Measurements from ENCODE around the gene SPRED3.

The SPRED3 gene

DNA sequence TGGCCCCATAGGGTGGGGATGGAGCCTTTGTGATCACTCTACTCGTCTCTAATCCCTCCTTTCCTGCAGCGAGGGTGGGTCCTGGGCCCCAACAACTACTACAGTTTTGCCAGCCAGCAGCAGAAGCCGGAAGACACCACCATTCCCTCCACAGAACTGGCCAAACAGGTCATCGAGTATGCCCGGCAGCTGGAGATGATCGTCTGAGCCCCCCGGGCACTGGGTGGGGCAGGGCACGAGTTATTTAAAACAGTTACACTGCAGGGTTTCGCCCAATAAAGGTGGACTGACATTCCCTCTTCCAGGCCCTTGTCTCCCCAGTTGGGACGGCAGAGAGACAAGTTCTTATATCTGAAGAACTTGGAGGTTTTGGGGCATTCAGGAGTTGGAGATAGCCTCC, 5.3 kb upstream of the SPRED3 start:
- TF ChIP-seq, protein P1, sequence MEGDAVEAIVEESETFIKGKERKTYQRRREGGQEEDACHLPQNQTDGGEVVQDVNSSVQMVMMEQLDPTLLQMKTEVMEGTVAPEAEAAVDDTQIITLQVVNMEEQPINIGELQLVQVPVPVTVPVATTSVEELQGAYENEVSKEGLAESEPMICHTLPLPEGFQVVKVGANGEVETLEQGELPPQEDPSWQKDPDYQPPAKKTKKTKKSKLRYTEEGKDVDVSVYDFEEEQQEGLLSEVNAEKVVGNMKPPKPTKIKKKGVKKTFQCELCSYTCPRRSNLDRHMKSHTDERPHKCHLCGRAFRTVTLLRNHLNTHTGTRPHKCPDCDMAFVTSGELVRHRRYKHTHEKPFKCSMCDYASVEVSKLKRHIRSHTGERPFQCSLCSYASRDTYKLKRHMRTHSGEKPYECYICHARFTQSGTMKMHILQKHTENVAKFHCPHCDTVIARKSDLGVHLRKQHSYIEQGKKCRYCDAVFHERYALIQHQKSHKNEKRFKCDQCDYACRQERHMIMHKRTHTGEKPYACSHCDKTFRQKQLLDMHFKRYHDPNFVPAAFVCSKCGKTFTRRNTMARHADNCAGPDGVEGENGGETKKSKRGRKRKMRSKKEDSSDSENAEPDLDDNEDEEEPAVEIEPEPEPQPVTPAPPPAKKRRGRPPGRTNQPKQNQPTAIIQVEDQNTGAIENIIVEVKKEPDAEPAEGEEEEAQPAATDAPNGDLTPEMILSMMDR (IDR thresholded peaks at IDR 0.05; ENCODE audit: poor library complexity, severe bottlenecking), result no peak
- H3K36me3 ChIP-seq (ENCODE audit: low read depth), result peaks cover 43% of the 10 kb centered on the region

DNA sequence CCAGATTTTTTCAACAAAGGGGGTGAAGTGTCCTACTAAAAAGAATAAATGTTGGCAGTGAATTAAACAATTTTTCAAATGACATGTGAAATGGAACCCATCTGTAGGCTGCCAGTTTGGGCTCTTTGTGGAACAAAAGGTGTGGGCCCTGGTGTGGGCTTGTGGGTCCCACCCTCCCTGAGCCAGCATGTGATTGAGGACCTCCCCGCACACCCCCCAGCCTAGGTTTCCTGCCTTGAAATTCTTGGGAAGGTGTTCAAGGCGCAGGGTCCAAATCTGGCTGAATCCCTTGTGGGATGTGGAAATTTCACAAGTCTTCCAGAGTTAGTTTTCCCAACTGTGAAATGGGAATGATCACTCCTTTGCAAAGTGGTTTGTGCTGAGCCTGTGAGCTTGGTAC, 4.8 kb upstream of the SPRED3 start:
- H3K27me3 ChIP-seq (ENCODE audit: insufficient read depth, poor library complexity, severe bottlenecking), result no peaks in the 10 kb centered on the region
- peaks cover 39% of the 10 kb centered on the region for H3K36me3 ChIP-seq (ENCODE audit: low read depth)
- ATAC-seq (ENCODE audit: low read depth) (no peak), DNase-seq (ENCODE audit: low spot score) (no peak)
- TF ChIP-seq, protein P1 (IDR thresholded peaks at IDR 0.05; ENCODE audit: poor library complexity, severe bottlenecking), result no peak
- H3K4me3 ChIP-seq (ENCODE audit: severe bottlenecking), result no peak overlapping the region
- H3K4me1 ChIP-seq (ENCODE audit: insufficient read depth, poor library complexity, severe bottlenecking), result no peaks in the 10 kb centered on the region
- H3K9me3 ChIP-seq (ENCODE audit: severe bottlenecking), result no peaks in the 10 kb centered on the region
- no peak overlapping the region for H3K27ac ChIP-seq (ENCODE audit: poor library complexity, severe bottlenecking)

More for the DNA sequence above, 5.3 kb upstream of the SPRED3 start:
- Histone ChIP-seq H3K9me3 (ENCODE audit: severe bottlenecking) (no peaks in the 10 kb centered on the region), H3K4me1 (ENCODE audit: insufficient read depth, poor library complexity, severe bottlenecking) (no peaks in the 10 kb centered on the region), H3K27me3 (ENCODE audit: insufficient read depth, poor library complexity, severe bottlenecking) (no peaks in the 10 kb centered on the region), H3K4me3 (ENCODE audit: severe bottlenecking) (no peak overlapping the region), H3K27ac (ENCODE audit: poor library complexity, severe bottlenecking) (no peak overlapping the region)
- DNase-seq (ENCODE audit: low spot score) (no peak), ATAC-seq (ENCODE audit: low read depth) (no peak)

DNA sequence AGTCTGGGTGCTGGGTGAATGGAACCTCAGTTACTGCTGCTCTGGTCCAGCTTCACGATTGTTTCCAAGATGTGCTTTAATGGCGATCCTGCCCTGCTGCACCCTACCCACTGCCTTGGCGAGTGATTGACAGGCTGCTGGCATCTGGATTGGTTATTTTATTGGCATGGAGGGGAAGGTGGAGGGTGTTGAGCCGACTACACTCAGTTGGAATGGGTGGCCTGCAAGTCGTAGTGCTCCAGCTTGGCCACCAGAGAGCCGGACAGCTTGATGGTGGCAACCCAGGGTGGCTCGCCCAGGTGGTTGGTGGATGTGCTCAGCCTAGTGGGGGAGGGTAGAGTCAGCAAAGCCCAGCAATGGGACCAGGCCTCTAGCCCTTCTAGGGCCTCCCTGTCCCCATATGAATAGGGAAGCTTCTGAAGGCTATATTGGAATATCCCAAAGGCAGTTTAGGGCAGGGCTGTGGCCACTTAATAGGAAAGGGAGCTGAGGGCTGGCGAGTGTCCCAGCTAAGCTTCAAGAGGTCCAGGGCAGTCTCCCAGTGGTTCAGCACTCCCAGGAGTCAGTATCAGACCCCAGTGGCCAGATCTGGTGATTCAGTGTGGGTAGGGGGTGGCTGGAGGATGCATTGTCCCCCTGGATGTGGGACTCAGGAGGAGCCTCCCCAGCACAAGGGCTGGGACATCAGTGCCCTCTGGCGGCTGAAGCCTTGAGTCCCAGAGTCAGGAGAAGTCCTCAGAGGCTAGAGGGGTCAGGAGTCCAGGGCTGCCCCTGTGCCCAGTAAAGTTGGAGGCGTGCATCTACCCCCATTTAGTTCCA, 4.1 kb upstream of the SPRED3 start:
- DNase-seq (ENCODE audit: low spot score), result no peak
- no peak overlapping the region for H3K4me3 ChIP-seq (ENCODE audit: severe bottlenecking)
- H3K9me3 ChIP-seq (ENCODE audit: severe bottlenecking), result no peaks in the 10 kb centered on the region
- H3K4me1 ChIP-seq (ENCODE audit: insufficient read depth, poor library complexity, severe bottlenecking), result no peaks in the 10 kb centered on the region
- H3K27me3 ChIP-seq (ENCODE audit: insufficient read depth, poor library complexity, severe bottlenecking), result no peaks in the 10 kb centered on the region
- TF ChIP-seq, protein P1 (IDR thresholded peaks at IDR 0.05; ENCODE audit: poor library complexity, severe bottlenecking), result peak; percentile 22
- no peak overlapping the region for H3K27ac ChIP-seq (ENCODE audit: poor library complexity, severe bottlenecking)
- no peak for ATAC-seq (ENCODE audit: low read depth)
- peaks cover 32% of the 10 kb centered on the region for H3K36me3 ChIP-seq (ENCODE audit: low read depth)

DNA sequence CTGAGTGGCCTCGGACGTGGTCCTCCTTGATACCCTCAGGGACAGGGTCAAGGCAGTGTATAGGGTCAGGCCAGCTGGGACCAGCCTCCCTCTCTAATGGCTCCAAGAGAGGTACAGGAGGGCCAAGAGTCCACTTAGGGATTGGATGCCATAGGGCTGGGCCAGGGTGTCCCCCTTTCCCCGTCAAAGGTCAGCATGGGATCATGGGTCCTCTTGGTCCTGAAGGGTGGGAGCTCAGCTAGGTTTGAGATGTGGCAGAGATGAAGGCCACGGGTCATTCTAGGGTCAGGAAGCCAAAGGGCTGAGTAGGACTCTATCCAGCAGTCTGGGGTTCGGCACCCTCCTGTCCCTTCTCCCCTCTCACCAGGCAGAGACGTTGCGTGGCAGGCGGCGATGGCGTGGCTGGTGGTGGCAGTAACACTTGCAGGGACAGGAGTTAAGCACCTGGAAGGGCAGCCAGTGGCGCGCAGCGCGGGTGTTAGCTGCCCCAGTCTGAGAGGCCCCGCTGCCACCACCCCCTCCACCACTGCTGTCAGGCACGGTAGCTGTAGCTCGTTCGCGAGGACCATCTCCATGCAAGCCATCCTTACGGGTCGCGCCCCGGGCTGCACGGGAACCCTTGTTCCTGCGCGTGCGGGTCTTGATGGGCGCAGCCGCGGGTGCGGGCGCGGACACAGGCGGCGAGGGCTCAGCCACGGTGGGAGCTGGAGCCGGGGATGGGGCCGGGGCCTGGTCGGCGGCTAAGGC, 3.3 kb upstream of the SPRED3 start:
- Histone ChIP-seq H3K9me3 (ENCODE audit: severe bottlenecking) (no peaks in the 10 kb centered on the region), H3K4me3 (ENCODE audit: severe bottlenecking) (no peak overlapping the region), H3K4me1 (ENCODE audit: insufficient read depth, poor library complexity, severe bottlenecking) (no peaks in the 10 kb centered on the region), H3K27me3 (ENCODE audit: insufficient read depth, poor library complexity, severe bottlenecking) (no peaks in the 10 kb centered on the region), H3K36me3 (ENCODE audit: low read depth) (peaks cover 24% of the 10 kb centered on the region), H3K27ac (ENCODE audit: poor library complexity, severe bottlenecking) (no peak overlapping the region)
- ATAC-seq (ENCODE audit: low read depth) (no peak), DNase-seq (ENCODE audit: low spot score) (no peak)
- TF ChIP-seq, protein P1 (IDR thresholded peaks at IDR 0.05; ENCODE audit: poor library complexity, severe bottlenecking), result peak; percentile 7
